ENCODE measurements around the gene SLC25A43.

The SLC25A43 gene

DNA sequence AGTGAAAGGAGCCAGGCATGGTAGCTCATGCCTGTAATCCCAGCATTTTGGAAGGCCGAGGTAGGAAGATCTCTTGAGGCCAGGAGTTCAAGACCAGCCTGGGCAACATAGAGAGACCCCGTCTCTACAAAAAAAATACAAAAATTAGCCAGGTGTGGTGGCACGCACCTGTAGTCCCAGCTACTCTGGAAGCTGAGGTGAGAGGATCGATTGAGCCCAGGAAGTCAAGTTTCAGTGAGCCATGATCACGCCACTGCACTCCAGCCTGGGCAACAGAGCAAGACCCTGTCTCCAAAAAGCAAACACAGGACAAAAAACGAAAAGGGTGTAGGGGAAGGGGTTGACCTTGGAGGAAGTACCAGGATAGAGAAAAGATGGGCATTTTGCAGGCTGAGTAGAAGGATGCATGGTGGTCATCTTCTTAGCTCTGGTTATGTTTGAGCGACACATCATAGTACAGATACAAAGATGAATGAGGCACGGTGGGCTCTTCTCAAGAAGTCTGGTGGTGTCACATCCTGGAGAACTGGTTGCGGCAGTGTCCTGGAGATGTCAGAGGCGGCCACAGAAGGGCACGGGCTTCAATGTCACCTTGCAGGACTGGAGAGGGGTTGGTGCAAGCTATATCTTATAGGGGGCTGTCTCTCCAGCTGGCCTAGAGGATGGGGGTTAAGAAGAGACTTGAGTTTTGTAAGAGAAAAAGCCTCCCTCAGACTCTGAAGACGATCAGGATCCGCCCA lies 101.1 kb downstream of the SLC25A43 start:
- no peak for DNase-seq (ENCODE audit: low spot score)

DNA sequence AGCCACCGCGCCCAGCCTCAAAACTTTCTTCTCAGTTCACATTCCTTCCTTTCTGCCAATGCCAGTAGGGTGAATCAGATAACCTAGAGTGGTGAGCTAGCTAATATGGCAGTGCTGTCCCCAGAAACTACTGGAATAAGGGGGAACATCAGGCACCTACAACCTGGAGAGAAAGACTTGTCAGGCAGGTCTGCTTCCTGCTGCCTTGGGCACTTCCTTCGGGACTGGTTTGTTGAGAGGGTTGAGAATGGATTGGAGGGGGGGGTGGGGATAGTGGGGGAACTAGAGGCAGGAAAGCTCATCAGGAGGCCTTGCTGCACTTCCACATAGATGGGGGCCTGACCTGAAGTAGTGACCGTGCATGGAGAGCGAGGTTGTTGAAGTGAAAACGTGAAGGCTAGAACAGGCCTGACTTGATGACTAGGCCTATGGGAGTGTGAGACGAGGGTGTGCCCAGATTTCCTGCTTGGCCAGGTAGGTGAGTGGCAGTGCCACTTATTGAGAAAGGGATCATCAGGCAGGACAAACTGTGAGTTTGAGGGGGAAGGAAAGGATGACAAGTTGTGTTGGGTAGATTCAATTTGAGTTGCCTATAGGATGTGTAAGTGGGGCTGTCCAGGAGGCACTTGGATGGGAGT lies 102.5 kb downstream of the SLC25A43 start:
- DNase-seq (ENCODE audit: low spot score), result no peak

DNA sequence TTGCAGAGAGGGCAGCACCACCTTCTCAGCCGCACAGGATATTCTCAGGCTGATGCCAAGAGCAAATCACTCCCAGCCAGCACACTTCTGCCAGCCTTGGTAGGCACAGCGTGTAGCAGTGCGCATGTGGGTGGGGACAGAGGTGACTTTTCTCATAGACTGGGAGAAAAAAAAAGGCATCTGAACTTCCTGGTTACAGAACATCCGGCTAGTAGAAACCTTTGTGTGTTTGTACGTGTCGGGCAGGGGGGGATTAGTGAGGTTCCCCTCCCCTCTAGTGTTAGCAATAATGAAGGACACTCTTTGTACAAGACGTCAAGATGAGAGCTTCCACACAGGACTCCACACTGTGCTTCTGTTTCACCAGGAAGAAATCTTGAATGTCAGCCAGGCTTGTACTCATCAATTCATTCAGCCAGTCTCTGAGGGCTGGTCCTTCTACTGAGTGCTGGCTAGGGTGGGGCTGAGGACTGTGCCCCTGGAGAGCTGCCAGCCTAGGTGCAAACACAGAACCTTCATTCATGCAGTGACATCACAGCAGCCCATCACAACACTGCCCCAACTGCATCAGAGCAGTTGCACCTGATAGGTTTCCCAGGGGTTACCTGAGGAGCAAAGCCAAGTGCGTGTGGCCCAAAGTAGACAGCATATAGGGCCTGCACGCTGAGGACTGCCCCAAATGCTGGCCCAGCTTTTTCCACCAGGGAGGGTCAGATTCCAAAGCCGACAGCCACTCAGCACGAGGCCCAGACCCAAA lies 103.8 kb downstream of the SLC25A43 start:
- DNase-seq (ENCODE audit: low spot score), result peak; percentile 25

DNA sequence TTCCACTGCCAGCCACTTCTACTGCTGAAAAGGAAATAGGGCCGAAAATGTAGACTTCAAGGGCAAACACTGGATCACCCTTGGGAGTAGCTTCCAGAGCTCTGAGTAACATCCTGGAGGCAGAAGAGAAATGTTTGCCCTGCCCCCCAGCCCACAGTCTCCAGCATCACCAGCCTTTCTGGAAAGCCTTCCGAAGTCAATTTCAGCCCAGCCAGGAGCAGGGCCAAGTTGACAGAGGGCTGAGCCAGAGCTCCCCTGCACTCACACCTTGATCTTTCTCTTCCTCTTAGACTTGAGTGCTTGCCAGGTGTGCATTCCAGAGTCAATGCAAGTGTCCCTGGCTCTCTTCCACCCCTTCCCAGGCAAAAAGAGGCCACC lies 104.3 kb downstream of the SLC25A43 start:
- DNase-seq (ENCODE audit: low spot score), result no peak
